Fibroblast of peridontal ligament (primary cell): Measurements from ENCODE around the gene BDH1.
"Not testable (repeated sequence)": the region's sequence is repeated elsewhere in the genome, so short reads cannot be mapped to it uniquely, and the experiment has no call there.

ENCODE experiments used
- DNase-seq: peaks from one replicate; pipeline ENCODE4 v3.0.0-alpha.2; 2010; ENCODE audit errors: extremely low read depth

The BDH1 gene

DNA sequence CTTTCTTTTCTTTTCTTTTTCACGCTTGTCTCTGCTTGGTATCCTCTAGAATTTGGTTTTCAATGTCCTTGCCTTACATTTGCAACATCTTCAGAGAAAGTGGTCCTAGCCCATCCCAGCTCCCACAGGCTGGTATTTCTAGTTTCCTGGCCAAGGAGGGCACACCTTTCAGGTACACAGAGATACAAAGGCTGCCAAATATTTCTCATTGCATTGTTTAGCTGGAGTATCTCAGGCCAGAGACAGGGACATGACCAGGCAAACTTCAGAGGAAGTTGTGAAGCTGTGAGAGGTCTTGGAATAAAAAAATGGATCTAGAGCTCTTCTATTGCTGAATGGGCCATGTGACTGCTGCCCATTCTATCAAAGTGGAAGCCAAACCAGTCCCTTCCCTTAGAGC is 68.9 kb downstream of the BDH1 start:
- no peak for DNase-seq

DNA sequence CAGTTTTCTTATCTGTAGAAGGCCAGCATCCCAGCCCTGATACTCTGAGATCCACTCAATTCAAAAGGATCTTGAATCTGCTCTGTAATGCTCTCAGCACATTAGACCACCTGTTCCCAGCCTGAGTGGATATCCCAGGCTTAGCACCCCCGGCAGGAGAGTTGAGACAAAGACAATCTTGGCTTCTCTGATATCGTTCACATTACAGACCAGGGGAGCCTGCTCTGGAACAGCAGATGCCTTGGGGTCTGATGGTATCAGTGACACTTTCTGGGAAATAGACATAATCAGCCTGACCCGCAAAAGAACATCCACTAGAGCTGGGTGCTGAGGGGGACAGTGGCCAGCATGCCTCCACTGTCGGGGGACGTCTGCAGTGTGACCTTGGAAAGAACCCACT is 70.6 kb downstream of the BDH1 start:
- DNase-seq = no peak

DNA sequence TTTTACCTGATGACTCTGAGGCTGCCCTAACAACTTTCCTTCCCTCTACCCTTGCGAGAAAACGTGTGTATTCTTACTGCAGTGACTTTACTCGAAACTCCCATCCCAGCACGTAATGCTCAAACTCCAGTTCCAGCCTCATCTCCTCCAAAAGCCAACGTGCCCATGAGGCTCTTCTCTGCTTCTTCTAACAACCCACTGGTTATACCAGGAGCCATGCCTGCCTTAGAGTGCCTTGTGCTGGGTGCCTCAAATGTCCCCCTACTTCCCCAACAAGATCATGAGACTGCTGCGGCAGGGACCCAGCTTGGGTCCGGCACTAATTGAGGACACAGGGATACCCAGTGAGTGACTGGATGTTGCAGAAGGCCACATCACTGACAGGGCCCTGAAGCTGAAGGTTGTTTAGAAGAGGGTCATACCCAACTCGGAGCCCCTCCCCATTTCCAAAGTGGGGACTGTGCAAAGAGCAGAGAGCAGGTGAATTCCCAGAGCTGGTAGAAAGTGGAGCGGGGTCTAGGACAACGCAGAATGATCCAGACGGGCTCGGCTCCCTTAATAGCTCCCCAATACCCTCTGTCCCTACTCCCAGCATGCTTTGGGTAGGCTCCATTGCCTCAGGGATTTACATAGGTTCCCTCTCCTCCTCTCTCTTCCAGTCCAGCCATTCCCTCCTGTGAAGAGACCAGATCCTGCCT is 71.4 kb downstream of the BDH1 start:
- DNase-seq = no peak

DNA sequence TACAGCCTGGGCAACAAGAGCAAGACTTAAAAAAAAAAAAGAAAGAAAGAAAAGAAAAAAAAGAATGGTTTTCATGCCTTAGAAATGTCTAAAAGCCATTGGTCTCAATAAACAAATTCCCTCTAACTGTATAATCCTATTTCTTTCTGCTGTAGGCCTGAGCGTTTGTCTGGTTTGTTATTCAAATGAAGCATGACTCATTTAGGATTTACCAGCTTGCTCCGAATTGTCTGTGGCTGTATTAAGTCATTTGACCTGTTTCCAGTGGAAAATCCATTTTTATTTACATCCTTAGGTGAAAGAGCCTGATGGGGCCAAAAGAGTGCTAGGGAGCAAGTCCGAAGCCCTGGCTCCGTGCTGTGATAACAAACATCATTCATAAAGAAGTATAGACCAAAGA is 73.8 kb downstream of the BDH1 start:
- peak; percentile 60 for DNase-seq

DNA sequence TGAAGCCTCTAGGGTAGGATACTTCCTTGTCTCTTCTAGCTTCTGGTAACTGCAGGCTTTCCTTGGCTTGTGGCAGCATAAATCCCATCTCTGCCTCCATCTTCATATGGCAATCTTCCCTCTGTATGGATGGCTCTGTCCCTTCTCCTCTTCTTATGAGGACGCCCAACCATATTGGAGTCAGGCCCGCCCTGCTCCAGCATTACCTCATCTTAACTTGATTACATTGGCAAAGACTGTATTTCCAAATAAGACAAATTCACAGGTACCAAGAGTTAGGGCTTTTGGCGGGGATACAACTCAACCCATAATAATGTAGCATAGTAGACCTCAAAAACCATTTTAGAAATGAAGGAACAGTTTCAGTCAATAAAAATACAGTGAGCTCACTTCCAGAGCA is 75.4 kb downstream of the BDH1 start:
- DNase-seq = no peak

DNA sequence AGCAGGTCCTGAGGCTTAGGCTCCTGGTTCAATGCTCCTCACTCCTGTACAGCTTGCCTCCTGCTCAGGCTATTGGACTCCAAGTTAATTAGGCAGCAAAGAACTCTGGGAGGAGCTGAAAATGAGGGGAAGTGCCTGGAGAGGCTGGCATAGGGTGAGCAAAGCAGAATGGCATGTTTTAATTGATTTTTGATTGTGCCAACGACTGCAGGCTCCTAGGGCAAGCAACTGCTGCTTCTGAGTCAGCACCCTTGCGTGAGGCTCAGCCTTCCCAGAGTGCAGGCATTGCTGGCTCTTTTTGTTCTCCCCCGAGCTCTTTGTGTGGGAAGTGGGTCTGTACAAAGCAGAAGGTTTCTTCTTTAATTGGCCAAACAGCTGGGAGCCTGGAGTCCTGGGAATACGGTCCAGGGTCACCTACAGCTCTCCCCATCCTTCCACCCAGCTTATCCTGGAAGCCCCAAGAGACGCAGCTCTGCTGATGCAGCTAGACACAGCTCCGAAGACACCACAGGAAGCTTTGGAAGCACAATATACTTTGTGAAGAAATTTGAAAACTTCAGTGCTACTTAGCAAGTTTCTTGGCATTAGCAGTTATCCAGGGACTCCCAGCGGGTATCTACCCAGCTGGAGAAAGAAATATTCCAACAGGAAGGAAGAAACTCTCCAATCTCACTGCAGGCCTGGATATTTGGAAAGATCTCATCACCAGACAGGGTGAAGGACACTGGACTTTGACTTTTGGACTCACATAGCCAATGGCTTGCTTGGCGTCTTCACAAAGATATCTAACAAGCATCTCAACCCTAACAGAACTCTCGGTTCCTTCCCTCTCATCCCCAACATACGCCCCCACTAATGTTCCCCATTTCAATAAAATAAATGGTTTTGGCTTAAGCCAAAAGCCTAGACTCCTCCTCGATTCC is 76.8 kb downstream of the BDH1 start:
- peak; percentile 53 for DNase-seq

DNA sequence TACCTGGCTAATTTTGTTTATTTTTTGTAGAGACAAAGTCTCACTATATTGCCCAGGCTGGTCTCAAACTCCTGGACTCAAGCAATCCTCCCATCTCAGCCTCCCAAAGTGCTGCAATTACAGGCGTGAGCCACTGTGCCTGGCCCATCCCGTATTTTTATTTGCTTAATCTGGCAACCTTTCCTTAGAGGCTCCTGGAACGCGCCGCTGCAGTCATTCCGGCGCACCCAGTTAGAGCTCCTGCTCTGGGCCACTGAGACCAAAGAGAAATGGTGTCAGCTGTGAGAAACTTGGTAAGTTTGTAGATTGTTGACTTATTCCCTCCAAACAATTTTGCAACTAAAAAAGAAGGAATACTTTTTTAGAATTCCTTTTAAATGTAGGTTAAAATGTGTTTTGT is 78.0 kb downstream of the BDH1 start:
- DNase-seq = not testable (repeated sequence)

DNA sequence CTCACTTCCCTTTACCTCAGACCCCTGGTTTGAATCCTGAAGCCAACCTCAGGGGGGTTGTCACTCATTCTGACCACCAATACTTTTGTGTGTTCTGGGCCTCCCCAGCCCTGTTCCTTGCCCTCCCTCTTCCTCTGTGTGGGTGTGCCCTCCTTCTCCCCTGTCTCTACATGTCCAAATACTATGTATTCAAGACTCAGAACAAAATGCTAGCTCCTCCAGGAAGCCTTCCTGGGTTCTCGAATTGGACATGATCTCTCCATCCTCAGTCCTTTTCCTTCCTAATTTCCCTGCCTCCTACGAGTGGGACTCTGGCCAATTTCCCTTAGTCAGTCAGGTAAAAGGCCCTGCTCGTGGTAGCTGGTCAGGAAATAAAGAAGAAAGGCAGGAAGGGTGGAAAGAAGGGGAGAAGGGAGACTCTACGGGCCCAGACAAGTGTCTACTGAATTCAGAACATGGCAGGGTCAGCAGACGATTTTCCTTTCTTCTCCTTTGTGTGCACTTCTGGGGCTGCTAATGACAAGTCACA is 79.7 kb downstream of the BDH1 start:
- DNase-seq = no peak

DNA sequence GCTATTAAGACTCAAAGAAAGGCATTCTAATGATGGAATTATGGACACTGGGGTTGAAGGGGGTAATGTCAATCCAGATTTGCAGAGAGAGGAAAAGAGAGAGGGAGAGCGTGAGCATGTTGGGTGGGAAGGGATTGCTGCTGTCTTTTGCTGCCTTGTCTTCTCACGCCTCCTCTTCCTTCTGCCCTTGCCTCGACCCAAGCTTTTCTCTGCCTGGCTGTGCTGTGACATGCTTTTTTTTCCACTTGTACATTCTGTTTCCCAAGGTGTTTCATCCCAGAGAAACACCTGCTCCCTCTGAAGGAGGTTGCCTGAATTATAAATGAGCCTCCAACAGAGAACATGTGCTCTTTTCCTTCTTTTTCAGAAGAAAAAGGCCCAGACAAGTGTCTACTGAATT is 80.3 kb downstream of the BDH1 start:
- no peak for DNase-seq

DNA sequence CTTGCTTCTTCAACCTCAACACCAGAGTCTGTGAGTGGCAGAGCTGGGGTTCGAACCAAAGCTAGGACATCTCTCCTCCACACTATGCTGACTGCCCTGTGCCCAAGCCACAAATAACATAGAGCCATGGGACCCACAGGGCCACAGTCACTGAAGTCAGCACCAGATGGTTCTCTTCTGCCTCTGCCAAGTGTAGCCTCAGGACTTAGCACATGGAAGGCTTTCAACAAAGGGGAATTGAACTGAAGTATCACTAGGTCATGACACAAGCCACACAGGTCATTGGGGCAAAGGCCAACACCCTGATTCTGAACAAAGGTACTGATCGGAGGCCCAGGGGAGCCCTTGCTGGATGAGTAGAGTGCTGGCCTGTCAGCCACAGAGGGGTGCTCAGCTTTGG is 83.6 kb downstream of the BDH1 start:
- no peak for DNase-seq

DNA sequence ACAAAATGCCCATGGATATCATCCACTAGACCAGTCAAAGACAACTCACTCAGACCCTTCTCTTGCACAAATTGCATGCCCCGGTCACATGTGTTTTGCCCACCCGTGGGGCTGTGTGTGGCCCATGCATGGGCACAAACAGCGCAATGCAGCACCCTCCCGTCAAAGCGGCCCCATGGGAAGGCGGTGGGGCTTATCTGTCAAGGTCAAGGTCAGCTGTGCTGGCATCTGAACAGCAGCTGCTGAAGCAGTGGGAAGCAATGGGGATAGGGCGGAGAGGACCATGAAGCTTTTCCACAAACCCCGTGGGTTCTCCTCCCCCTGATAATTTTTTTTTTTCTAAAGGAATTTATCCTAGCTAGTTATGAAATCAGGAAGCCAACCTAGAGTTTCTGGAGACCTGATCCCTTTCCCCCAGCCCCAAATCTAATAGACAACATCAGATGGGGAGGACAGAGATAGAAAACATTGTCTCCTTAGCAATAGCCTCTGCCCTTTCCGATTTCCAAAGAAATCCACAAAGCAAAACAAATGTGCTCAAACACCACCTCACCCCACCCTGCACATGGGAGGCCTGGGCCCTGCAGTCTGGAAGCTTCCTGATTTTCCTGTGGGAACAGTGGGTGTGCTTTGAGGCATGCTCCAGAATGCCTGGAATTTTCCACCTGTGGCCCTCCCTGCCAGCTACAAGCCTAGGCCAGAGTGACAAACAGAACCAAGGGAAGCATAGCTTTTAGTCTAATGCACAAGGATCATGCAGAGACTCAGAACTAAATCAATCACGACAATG is 84.4 kb downstream of the BDH1 start:
- no peak for DNase-seq

DNA sequence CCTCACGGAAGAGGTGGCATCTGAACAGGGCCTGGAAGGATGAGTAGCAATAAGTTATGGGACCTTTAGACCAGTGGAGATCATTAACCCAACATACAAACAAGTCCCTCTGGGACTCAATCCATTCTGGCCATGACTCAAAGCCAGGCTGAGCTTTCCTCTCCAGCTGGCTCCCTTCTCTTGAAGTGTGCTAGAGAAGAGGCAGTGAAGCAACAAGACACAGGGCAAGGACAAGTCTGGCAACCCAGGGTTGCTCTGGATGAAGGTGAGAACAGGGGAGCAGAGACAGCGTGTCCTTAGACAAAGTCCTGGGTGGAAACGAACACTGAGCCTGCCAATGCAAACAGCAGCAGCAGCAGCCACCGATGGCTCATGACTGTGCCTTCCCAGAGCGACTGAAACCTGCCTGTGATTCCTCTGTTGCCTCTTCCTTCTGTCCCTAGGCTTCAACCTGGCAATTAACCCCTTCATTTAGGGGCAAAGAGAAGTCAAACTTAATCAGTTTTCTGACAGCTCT is 86.8 kb downstream of the BDH1 start:
- DNase-seq = peak; percentile 66

DNA sequence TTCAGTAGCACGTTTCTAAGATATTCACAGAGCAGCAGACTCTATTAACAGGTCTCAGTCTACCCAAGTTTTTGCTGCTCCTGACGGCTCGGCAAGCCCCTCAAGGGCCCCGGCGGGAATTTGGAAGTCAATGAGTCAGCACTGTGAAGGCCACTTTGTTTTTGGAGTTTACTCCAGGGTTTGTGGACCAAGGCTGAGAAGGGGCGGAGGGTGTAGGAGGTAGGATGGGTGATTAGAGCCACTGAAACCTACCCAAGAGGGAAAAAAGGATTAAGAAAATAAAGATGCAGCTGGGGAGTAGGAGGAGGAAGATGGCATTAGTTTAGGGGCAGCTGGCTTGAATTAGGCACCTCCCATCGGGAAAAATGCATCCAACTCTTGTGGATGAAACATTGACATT is 87.6 kb downstream of the BDH1 start:
- DNase-seq = peak; percentile 45

DNA sequence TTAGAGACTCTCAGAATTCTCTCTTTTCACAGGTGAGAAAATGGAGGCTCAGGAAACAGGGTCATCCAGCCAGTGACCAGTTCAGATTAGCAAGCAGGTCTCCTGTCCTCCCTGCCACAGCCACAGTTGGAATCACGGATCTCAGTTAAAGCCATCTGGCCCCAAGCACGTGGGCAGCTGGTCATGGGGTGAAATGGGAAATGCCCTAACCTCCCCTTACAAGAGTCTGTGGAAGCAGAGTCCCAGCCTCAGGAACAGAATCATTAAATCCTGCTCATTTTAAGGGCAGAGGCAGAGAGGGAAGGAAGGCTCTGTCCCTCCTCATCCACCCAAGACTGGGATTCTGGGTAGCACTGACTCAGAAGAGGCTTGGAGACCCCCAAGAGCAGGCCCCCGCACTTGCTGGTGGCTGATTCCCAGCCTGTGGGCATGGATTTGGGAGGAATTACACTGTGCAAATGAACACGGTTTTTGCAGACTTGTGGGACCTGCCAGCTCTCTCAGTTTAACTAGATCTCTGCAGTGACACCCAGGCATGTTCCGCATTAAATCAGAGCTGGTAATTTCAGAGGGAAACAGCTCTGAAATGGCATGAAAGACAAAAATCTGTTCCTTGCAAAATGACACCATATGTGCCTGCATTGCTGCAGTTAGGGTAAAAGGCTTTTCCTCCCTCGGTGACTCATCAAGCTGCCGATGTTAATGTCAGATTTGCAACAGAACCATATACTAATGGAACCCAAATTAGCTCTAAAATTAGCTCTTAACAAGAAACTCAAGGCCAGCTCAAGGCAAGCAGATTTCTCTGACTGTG is 89.0 kb downstream of the BDH1 start:
- DNase-seq = peak; percentile 81

DNA sequence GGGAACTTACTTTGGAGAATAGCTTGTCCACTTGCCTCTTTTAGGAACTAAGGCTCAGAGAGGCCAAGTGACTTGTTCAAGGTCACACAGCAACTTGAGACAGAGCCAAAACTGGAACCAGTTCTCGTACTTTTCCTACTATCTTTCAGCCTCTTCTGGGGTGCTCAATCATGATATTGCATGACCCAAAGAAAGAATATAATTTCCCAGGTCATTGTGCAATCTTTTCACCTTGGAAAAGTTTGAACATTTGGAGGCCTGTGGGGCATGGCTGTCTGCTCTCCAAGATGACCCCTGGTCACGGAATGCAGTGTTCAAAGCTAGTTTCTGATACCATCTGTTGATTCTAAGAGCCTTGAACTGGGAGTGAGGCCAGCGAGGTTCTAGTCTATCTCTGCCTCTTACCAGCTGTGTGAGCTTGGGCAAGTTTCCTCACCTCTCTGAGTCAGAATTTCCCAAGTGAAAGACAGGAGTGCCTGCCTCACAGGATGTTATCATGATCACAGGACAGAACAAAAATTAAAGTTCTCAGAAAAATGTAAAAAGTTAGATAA is 89.7 kb downstream of the BDH1 start:
- peak; percentile 62 for DNase-seq

DNA sequence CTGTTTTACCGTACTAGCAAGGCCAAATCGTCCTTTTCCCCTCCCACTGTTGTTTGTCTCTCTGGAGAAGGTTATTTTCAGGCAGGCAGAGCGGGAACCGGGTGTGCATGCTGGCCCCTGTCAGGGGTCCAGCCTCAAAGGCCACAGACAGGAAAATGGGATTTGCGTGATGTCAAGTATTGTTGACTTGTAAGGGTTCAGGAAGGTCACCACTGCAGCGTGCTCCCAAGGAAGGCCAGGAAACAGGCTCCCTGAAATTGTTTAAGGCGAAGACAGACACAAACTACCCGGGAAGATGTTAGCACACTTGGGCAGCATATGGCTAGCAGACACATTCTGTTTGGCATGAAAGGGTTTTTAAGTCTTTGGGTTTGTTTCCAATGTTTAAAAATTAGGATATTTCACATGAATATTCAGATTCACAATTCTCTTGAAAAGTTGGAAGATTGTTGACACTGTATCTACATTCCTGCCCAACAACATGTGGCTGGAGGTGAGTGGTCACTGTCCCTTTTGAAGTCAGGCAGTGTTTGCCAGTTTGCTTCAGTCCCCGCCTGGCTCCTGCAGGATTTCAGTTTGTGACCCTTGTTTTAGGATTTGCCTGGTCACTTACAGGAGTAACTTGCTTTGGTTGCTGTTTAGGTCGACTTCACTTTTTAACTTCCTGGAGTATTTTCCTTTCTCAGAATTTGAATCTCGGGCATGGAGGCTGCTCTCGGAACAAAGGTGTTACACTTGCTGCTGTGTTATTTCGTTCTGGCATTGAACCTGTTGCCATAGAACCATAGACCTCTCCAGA is 90.4 kb downstream of the BDH1 start:
- no peak for DNase-seq

DNA sequence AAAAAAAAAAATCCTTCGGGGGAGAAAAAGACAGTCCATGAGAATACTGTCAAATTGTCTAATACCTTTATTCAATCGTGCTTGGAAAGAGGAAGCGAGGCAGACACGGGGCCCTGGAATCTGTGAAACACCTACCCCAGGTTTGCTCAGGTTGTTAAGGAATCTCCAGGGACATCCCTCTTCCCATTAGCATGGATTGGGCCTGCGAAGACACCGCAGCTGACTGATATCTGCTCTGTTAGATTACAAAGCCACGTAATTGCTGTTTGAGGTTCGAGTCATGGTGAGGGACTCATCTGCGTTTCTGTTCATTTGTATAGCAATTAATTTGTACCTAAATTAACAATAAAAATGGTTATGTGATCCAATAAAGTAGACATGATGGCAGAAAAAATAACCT is 91.0 kb downstream of the BDH1 start:
- DNase-seq = no peak

DNA sequence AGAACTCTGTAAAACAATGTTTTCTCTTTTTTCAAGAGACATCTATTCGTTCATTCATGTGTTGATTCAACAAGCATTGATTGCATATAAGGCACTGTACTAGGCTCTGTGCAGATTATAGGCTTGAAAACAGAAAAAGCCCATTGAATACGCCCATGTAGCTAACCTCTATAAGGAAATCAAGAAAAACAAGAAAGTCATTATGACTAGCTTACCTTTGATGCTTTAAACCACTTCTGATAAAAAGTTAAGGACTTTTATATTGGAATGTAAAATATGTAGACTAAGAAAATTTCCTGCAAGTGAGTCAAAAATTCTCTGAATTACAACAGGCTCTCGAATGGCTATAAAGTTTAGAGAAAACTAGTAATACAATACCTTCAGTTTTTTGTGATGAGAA is 92.5 kb downstream of the BDH1 start:
- DNase-seq = peak; percentile 41

DNA sequence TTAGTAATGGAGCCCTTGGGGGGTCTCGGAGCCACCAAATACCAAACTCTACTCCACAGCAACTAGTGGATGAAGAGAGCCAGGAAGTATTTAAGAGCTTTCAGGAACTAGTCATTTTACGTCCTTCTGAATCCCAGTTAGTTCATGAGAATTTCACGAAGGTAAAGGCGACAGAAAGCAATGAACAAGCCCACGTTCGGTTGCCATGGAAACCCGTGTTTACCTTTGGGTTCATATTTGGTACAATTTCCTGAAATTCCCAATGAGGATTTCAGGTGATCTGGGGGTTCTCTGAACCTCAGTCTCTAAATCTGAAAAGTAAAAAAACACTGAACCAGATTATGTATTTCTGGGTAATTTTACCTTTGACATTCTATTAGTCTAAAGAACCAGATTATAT is 93.0 kb downstream of the BDH1 start:
- DNase-seq = no peak

DNA sequence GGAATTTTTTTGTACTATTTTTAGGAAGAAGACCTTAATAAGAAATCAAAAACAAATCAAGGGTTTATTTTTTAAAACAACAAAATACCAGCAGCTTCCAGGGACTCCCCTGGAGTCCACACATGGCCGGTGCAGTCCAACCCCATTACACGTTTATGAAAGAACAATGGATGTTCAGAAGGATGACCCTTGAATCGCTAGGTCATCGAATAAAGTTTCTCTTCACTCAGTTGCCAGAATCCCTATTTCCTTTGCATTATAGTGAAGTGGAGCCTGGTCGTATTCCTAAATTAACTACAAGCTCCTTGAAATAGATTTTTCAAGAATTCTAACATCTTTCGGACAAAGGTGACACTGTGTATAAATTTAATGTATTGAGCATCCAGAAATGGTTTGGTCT is 95.1 kb downstream of the BDH1 start:
- no peak for DNase-seq
